Measurements from ENCODE around the gene PPM1D. TPM values are rescaled to one million over a fixed set of nuclear protein-coding genes. Genes with fewer than 3 reads are reported as not detected.

Gene PPM1D
- total RNA-seq, 4 donors from 2014 or later = 14.9 to 25.9 (median 15.6) TPM

- 93 to 95% methylated on average over 6 of the region's 6 CpGs for WGBS, 2 donors
- no peak for DNase-seq (ENCODE audit: low spot score in 2 of 2)
Measured at GRCh38 chr17:60675997-60676396, 76.0 kb downstream of the PPM1D start.

DNA sequence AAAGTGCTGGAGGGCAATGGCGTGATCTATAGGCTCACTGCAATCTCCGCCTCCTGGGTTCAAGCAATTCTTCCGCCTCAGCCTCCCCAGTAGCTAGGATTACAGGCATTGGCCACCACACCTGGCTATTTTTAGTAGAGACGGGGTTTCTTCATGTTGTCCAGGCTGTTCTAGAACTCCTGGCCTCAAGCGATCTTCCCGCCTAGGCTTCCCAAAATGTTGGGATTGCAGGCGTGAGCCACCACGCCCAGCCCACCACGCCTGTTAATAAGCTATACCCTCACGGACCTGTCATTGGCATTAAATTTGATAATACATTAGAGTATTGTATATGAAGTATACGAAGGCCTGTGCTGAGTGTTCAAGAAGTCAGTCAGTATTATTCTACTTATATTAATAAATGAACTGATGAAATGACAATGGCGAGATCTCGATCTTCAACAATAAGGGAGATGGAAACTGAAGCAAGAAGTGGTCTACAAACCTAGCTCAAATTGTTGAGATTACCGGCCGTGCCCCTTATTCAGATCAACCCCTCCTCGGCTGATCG, 76.8 kb downstream of the PPM1D start:
- Histone ChIP-seq H3K36me3 (peaks cover 0 to 15% (median 0%) of the 10 kb centered on the region in 3 donors), H3K9me3 (no peaks in the 10 kb centered on the region), H3K27me3 (no peaks in the 10 kb centered on the region), H3K27ac (peak overlapping the region; percentile 63 to 90 (median 83)), H3K4me3 (peak overlapping the region; percentile 70 to 82 (median 73)), H3K4me1 (peaks cover 0 to 15% (median 5%) of the 10 kb centered on the region in 4 donors)
- DNase-seq (ENCODE audit: low spot score in 2 of 2) = no peak
- TF ChIP-seq, protein P1, sequence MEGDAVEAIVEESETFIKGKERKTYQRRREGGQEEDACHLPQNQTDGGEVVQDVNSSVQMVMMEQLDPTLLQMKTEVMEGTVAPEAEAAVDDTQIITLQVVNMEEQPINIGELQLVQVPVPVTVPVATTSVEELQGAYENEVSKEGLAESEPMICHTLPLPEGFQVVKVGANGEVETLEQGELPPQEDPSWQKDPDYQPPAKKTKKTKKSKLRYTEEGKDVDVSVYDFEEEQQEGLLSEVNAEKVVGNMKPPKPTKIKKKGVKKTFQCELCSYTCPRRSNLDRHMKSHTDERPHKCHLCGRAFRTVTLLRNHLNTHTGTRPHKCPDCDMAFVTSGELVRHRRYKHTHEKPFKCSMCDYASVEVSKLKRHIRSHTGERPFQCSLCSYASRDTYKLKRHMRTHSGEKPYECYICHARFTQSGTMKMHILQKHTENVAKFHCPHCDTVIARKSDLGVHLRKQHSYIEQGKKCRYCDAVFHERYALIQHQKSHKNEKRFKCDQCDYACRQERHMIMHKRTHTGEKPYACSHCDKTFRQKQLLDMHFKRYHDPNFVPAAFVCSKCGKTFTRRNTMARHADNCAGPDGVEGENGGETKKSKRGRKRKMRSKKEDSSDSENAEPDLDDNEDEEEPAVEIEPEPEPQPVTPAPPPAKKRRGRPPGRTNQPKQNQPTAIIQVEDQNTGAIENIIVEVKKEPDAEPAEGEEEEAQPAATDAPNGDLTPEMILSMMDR (IDR thresholded peaks at IDR 0.05) = no peak
- TF ChIP-seq EP300 (IDR thresholded peaks at IDR 0.05) (peak in 1 of 2 donors; percentile 90), POLR2A (IDR thresholded peaks at IDR 0.05) (peak in 1 of 2 donors; percentile 49)
- 28 to 34% methylated on average over 17 of the region's 17 CpGs for WGBS, 2 donors

More at GRCh38 chr17:60675997-60676396, 76.0 kb downstream of the PPM1D start:
- H3K4me3 ChIP-seq = no peak overlapping the region
- H3K27me3 ChIP-seq = no peaks in the 10 kb centered on the region
- H3K36me3 ChIP-seq = peaks cover 0 to 7% (median 0%) of the 10 kb centered on the region in 3 donors
- H3K4me1 ChIP-seq = peaks cover 0 to 15% (median 5%) of the 10 kb centered on the region in 4 donors
- no peak overlapping the region for H3K27ac ChIP-seq
- no peaks in the 10 kb centered on the region for H3K9me3 ChIP-seq
- TF ChIP-seq EP300 (IDR thresholded peaks at IDR 0.05) = no peak
- TF ChIP-seq, protein P1 (IDR thresholded peaks at IDR 0.05) = no peak
- TF ChIP-seq POLR2A (IDR thresholded peaks at IDR 0.05) = no peak

DNA sequence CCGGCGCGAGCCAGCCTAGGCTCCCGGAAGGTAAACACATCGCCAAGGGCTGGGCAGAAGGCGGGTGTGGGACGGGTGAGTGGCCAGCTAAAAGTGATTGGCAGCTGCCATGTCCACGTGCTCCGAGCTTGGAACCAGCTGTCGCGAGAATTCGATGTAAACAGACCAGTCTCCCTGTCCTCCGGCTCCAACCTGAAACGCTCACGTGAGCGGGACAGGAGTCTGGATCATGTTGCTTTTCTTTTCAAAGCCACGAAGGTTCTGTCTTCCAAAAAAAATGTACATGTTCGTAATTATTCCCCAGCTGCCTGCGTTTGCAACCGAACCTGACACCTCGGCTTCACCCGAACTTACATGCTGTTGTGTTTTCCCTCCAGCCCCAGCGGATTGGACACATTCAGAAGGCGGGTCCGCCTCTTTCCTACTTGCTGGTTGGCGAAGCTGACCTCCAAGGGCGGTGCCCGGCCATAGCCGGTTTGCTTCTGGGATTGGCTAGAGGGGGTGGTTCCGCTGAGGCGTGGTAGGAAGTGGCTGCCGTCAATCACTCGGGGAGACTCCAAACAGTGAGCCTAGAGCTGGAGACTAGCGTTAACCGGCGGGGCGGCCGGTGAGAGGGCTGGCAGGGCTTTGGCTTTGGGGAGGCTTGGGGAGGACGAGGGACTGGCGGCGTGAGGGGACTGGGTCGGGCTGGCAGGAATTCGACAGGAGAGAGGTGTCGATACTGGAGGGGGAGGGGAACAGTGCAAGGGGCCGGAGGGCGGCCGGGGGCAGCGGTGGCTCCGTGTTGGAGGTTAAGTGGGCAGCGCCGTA, 77.5 kb downstream of the PPM1D start, which contains the start of gene BCAS3:
Gene BCAS3, plus strand, starts transcription at position 544 of the 810 bp plus-strand sequence.
- Histone ChIP-seq H3K9me3 (no peaks in the 10 kb centered on the region), H3K4me1 (peaks cover 0 to 15% (median 5%) of the 10 kb centered on the region in 4 donors), H3K4me3 (peak within 1 kb of the TSS; percentile 70 to 82 (median 73)), H3K27me3 (no peaks in the 10 kb centered on the region), H3K27ac (peak within 1 kb of the TSS; percentile 63 to 90 (median 83)), H3K36me3 (peaks cover 0 to 22% (median 0%) of the 10 kb centered on the region in 3 donors)
- DNase-seq (ENCODE audit: low spot score in 2 of 2) = peak; percentile 96 to 97
- 0% methylated on average over 51 of the region's 51 CpGs for WGBS, 2 donors
- TF ChIP-seq EP300 (IDR thresholded peaks at IDR 0.05) (peak; percentile 80 to 83), POLR2A (IDR thresholded peaks at IDR 0.05) (peak; percentile 67 to 83)
- TF ChIP-seq, protein P1 (IDR thresholded peaks at IDR 0.05) = peak in 1 of 5 experiments; percentile 27

DNA sequence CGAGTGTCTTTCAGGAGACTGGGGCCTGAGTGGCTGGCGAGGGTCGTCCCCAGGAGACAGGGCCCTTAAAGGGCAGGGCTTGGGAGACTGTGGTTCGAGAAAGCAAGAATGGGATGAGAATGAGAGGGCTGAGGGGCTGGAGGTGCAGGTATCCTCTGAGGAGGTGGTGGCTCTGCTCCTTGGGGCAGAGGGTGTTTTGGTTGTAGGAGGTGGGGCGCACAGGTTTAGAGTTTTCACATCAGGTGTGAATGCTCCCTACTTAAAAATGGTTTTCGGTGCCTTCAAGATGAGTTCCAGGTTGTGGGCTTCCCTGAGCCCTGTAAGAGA, 78.1 kb downstream of the PPM1D start:
- 5 to 6% methylated on average over 6 of the region's 6 CpGs for WGBS, 2 donors

More for the DNA sequence above, 78.1 kb downstream of the PPM1D start:
- H3K4me1 ChIP-seq = peaks cover 0 to 15% (median 5%) of the 10 kb centered on the region in 4 donors
- TF ChIP-seq EP300 (IDR thresholded peaks at IDR 0.05) = no peak
- TF ChIP-seq, protein P1 (IDR thresholded peaks at IDR 0.05) = no peak
- no peak for TF ChIP-seq POLR2A (IDR thresholded peaks at IDR 0.05)
- H3K9me3 ChIP-seq = no peaks in the 10 kb centered on the region
- peaks cover 0 to 27% (median 0%) of the 10 kb centered on the region in 3 donors for H3K36me3 ChIP-seq
- no peaks in the 10 kb centered on the region for H3K27me3 ChIP-seq
- peak overlapping the region; percentile 70 to 82 (median 73) for H3K4me3 ChIP-seq
- DNase-seq (ENCODE audit: low spot score in 2 of 2) = no peak
- H3K27ac ChIP-seq = peak overlapping the region; percentile 63 to 90 (median 83)
